ENCODE results near the gene TOP2B. TPM values are rescaled to one million over a fixed set of nuclear protein-coding genes. Genes with fewer than 3 reads are reported as not detected.

Gene TOP2B
- total RNA-seq, 6 experiments from 2014 or later, result 69.9 to 97.1 (median 88.5) TPM

GRCh38 chr3:25567388-25567787 lies 97.3 kb downstream of the TOP2B start:
- no peaks in the 10 kb centered on the region; the same call in 1 of the 2 replicates for H3K36me3 Mint-ChIP-seq (ENCODE audit: low read depth)
- no peak for TF ChIP-seq CTCF (IDR thresholded peaks at IDR 0.05)
- H3K4me3 Mint-ChIP-seq, result no peak overlapping the region
- no peak overlapping the region for H3K27ac Mint-ChIP-seq
- H3K9me3 Mint-ChIP-seq, result no peaks in the 10 kb centered on the region
- H3K27me3 Mint-ChIP-seq (ENCODE audit: insufficient read depth), result 0 out of 2 replicates have a peak, but pooled peaks cover 3% of the 10 kb centered on the region
- H3K4me1 Mint-ChIP-seq (ENCODE audit: low read depth), result peaks cover 23% of the 10 kb centered on the region
- no peak for DNase-seq

GRCh38 chr3:25566358-25566920 lies 98.3 kb downstream of the TOP2B start:
- H3K4me1 Mint-ChIP-seq (ENCODE audit: low read depth), result peaks cover 21% of the 10 kb centered on the region
- no peak overlapping the region for H3K27ac Mint-ChIP-seq
- H3K4me3 Mint-ChIP-seq, result no peak overlapping the region
- TF ChIP-seq CTCF (IDR thresholded peaks at IDR 0.05), result peak; percentile 32
- no peak for DNase-seq
- H3K9me3 Mint-ChIP-seq, result no peaks in the 10 kb centered on the region
- H3K36me3 Mint-ChIP-seq (ENCODE audit: low read depth), result no peaks in the 10 kb centered on the region; the same call in 1 of the 2 replicates
- 0 out of 2 replicates have a peak, but pooled peaks cover 3% of the 10 kb centered on the region for H3K27me3 Mint-ChIP-seq (ENCODE audit: insufficient read depth)

- DNase-seq, result no peak
- no peak for TF ChIP-seq CTCF (IDR thresholded peaks at IDR 0.05)
- H3K36me3 Mint-ChIP-seq (ENCODE audit: low read depth), result no peaks in the 10 kb centered on the region; the same call in 1 of the 2 replicates
- peaks cover 20% of the 10 kb centered on the region for H3K4me1 Mint-ChIP-seq (ENCODE audit: low read depth)
- 0 out of 2 replicates have a peak, but pooled peaks cover 3% of the 10 kb centered on the region for H3K27me3 Mint-ChIP-seq (ENCODE audit: insufficient read depth)
- H3K4me3 Mint-ChIP-seq, result no peak overlapping the region
- no peak overlapping the region for H3K27ac Mint-ChIP-seq
- no peaks in the 10 kb centered on the region for H3K9me3 Mint-ChIP-seq
Measured at GRCh38 chr3:25565807-25566206, 98.9 kb downstream of the TOP2B start.

- Mint-ChIP-seq H3K4me1 (ENCODE audit: low read depth) (peaks cover 12% of the 10 kb centered on the region), H3K4me3 (no peak overlapping the region), H3K27ac (no peak overlapping the region), H3K9me3 (no peaks in the 10 kb centered on the region), H3K36me3 (ENCODE audit: low read depth) (no peaks in the 10 kb centered on the region), H3K27me3 (ENCODE audit: insufficient read depth) (0 out of 2 replicates have a peak, but pooled peaks cover 3% of the 10 kb centered on the region)
- TF ChIP-seq CTCF (IDR thresholded peaks at IDR 0.05), result no peak
- DNase-seq, result no peak
Measured at GRCh38 chr3:25564075-25564474, 100.6 kb downstream of the TOP2B start.

GRCh38 chr3:25563601-25564000 lies 101.1 kb downstream of the TOP2B start:
- no peak for TF ChIP-seq CTCF (IDR thresholded peaks at IDR 0.05)
- peaks cover 12% of the 10 kb centered on the region for H3K4me1 Mint-ChIP-seq (ENCODE audit: low read depth)
- H3K4me3 Mint-ChIP-seq, result no peak overlapping the region
- DNase-seq, result no peak
- 0 out of 2 replicates have a peak, but pooled peaks cover 3% of the 10 kb centered on the region for H3K27me3 Mint-ChIP-seq (ENCODE audit: insufficient read depth)
- H3K36me3 Mint-ChIP-seq (ENCODE audit: low read depth), result no peaks in the 10 kb centered on the region
- H3K27ac Mint-ChIP-seq, result no peak overlapping the region
- H3K9me3 Mint-ChIP-seq, result no peaks in the 10 kb centered on the region

All from HFFc6 (cell line).